Measurements from ENCODE around the gene TAL1.

GRCh38 chr1:47228644-47229030, 3.4 kb downstream of the TAL1 start:
- no peak for TF ChIP-seq POLR2A (IDR thresholded peaks at IDR 0.05; ENCODE audit: low read depth, low read length)
- no peak for TF ChIP-seq POLR2AphosphoS5 (IDR thresholded peaks at IDR 0.05; ENCODE audit: low read depth, low read length)
- no peak for TF ChIP-seq TAF1 (IDR thresholded peaks at IDR 0.05; ENCODE audit: low read depth, low read length)
